ENCODE data around the gene MX1.

The MX1 gene

DNA sequence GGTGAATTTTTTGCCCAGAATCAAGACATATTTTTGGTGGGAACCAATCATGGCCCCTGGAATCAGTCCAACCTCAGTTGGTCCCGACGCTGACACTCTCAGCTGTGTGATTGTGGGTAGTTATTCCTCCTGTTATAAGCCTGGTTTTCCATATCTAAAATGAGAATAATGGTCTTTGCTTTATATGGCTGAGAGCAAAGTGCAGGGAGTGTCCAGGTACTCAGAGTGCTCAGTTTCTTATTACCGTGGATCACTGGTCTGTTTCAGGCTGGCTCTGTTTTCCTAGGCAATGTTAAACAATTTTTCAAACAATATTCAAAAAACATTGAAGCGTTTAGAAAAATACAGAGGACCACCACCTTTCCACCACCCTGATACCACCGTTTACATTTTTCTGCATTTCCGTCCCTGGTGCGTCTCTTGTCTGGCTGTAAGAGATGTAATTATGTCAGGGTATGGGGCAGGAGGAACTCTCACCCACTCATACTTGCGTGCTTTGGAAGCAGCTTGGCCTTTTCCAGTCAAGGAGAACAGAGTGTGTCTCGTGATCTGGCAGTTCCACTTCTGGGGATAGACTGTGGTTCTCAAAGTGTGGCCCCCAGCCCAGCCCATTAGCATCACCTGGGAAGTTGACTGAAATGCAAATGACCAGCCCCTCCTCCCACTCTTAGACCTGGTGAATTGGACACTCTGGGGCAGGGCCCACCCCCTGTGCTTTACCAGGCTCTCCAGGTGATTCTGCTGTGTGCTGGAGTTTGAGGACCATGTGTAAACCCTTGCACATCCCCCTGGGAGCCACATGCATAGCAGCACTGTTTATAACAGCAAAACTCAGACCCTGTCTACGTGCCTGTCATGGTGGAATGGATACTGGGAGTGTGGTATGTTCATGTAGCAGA is 6.8 kb downstream of the MX1 start:
- DNase-seq: no peak

GRCh38 chr21:41433566-41433965 is 7.5 kb downstream of the MX1 start:
- DNase-seq: no peak

GRCh38 chr21:41435706-41436105 is 9.7 kb downstream of the MX1 start:
- no peak for DNase-seq

DNA sequence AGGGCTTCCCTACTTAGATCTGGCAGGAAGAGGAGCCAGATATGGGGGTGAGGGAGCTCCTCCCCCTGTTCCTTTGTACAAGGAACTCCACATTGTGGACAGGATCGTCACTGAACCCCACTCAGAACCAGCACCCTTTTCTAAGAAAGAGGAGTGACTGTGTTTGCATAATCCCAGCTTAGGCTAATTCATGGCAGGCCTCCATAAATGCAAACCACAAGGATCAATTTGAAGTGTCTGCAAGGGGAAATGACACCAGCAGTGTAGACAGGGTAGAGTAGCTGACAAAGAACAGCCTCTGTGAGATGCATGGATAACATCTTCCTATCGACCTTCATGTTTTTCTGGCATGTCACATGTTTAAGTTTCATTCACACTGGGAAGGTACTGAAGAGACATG is 11.7 kb downstream of the MX1 start:
- no peak for DNase-seq

DNA sequence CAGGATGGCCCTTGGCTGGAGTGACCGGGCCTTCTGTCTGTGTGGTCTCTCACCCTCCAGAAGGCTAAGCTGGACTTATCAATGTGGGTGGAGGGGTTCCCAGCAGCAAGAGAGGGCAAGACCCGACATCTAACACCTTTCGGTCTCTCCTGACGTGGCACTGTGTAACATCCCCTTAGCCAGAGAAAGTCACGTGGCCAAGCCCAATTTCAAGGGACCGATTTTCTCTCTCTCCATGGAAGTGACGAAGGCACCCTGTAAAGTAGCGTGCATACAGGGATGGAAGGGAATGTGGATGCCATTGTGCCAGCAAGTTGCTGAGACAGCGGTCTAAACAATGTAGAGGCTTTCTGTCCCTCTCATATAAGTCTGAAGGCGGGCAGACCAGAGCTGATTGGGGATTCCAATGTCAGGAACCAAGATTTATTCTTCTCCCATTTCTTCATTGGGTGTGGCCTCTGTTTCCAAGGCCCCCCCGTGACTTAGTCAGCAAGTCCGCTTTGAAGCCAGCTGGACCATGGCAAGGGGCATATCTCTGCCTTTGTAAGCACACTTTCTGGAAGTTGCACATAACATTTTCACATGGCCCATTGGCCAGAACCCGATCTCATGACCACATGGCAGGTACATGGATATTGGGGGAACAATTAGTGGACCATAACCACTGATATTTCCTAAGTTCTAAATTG is 12.5 kb downstream of the MX1 start:
- DNase-seq: no peak

GRCh38 chr21:41439248-41439647 is 13.2 kb downstream of the MX1 start:
- DNase-seq: no peak

- no peak for DNase-seq
Observed at GRCh38 chr21:41441546-41441945, 15.5 kb downstream of the MX1 start.

- no peak for DNase-seq
Observed at GRCh38 chr21:41442481-41443186, 16.6 kb downstream of the MX1 start.

GRCh38 chr21:41443562-41443961 is 17.5 kb downstream of the MX1 start:
- no peak for DNase-seq

GRCh38 chr21:41444703-41445464 is 18.8 kb downstream of the MX1 start:
- DNase-seq: no peak

- no peak for DNase-seq
Observed at GRCh38 chr21:41445465-41445862, 19.4 kb downstream of the MX1 start.

GRCh38 chr21:41446586-41446985 is 20.5 kb downstream of the MX1 start:
- DNase-seq: no peak

DNA sequence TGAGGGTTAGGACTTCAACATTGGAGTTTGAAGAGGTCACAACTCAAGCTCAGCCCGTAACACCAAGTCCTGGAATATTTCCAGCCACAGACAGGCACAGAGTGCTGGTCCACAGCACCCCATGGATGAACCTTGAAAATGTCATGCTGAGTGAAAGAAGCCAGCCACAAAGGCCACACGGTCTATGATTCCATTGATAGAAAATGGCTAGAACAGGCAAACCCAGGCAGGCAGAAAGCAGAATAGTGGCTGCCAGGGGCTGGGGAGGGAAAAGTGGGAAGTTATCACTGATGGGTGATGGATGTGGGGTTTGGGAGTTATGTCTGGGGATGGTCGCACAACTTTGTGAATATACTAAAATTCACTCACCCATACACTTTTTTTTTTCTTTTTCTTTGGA is 21.3 kb downstream of the MX1 start:
- DNase-seq: no peak

DNA sequence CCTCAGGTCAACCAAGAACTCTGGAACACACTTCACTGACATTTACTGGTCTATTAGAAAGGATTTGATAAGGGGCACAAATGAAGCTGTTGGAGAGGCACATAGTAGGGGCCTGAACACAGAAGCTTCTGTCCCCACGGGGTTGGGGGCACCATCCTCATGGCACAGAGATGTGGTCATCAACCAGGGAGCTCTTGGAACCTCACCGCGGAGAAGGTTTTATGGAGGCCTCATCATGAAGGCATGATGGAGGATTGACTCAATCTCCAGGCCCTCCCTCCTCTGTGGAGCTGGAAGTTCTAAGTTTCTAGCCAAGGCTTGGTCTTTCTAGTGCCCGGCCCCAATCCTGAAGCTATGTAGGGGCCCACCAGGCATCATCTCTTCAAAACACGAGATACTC is 23.6 kb downstream of the MX1 start:
- no peak for DNase-seq

- DNase-seq: no peak
Observed at GRCh38 chr21:41451753-41452676, 26.0 kb downstream of the MX1 start.

DNA sequence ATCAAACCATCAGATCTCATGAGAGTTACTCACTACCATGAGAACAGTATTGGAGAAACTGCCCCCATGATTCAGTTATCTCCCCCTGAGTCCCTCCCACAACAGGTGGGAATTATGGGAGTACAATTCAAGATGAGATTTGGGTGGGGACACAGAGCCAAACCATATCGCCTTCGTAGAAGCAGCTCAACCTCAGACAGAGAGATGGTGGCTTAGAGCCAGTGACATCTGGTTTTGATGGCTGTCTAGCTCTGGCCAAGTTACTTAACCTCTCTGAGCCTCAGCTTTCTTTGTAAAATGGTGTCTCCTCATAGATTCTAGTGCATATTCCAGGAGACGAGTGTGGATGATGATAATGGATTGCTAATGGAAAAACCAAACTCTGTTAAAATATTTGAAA is 27.2 kb downstream of the MX1 start:
- DNase-seq: no peak

DNA sequence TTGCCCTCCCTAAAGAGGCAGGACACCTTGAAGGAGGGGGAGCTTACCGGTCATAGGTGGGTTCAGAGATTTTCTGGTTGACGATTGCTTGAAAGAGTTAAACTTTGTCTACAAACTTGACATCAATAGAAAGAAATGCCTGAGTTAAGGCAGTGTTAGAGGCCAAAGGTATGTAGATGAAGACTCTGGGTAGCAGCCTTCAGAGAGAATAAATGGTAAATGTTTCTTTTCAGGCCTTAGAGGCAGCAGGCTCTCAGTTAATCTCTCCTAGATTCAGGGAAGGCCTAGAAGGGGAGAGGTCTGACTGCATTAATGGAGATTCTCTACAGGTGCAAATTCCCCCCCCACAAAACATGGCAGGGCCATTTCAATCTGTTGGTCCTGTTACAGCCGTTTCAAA is 27.7 kb downstream of the MX1 start:
- DNase-seq: no peak

- no peak for DNase-seq
Observed at GRCh38 chr21:41458121-41458520, 32.1 kb downstream of the MX1 start.

GRCh38 chr21:41458559-41458958 is 32.5 kb downstream of the MX1 start:
- no peak for DNase-seq

DNA sequence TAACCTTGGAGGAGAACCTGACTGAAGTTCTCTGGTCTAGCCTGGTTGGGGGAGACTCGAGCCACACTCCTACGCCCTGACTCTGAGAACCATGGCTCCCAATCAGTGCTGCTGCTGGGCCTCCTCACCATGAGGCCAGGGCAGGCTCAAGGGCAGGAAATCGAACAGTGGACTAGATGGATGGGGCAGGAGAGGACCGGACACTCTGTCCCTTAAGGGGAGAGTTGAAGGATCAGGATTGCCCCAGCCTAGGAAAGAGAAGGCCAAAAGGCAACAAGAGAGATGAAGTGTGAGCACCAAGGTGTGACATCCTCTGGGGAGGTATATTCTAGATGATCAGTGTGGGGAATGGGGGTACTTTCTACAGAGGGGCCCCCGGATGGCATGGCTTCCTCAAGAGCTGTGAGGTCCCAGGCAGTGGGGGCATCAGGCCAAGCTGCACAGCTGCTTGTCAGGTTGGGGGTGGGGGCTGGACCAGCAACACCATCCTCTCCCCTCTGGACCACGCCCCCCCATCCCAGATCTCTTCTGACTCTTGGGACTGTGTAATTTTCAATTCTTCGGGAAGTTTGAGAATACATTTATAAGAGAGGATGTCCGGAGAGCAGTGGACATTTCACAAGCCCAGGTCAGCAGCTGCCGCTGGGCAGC is 34.0 kb downstream of the MX1 start:
- no peak for DNase-seq
